Skin epidermis (tissue), 12 donors: ENCODE measurements around the gene EYA4.
A peak's percentile ranks its signal among the peaks of the same experiment; 100 is the strongest.

Experiments used
- H3K27ac ChIP-seq, 21 experiments: fragments of 200-600 bp; sonication (generic) in 11 of 21; one replicate each; pipeline ENCODE4 v1.5.0; 2020; ENCODE audit warnings: mild to moderate bottlenecking in 3 of 21, inconsistent platforms in 2 of 21, moderate library complexity in 2 of 21
- H3K4me3 ChIP-seq, 7 experiments: fragments of 200-600 bp; sonication (generic) in 2 of 7; one replicate each; pipeline ENCODE4 v1.5.0; 2020; ENCODE audit warnings: inconsistent platforms in 2 of 7, mild to moderate bottlenecking in 2 of 7, moderate library complexity in 1 of 7

The EYA4 gene

DNA sequence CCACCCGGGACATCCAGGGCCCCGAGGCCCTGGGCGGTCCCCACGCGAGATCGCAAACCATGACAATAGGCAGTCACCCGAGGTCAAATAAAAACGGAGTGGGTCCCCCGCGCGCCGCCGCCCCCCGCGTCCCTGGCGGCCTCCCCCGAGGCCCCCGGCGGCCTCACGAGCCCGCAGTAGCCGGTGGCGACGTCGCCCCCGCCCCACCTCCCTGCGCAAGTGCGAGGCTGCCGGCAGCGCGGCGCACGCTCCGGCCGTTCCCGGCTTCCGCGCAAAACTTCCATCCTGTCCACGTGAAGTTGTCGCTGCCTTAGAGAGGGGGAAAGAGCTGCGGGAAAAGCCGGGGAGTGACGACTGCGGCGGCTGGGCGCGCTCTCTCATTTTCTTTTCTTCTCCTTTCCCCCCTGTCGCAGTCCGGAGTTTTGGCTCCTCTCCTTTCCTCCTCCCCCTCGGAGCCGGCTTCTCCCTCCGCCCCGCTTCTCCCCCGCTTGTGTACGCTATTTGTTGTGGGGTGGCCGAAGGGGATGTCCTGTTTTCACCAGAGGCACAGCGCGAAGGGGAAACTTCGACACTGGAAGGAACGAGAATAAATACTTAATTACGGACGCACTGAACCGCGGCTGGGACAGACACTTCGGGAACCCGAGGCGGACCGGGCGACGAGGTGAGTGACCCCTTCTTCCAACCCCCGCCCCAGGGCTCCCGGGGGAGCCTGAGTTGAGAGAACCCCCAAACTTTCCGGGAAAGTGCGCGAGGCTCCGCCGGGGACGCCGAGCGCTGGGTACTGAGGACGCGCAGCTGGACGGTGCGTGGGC is at the start of gene EYA4:
TSS of gene EYA4 (plus strand) at position 272 of the 815 bp plus-strand sequence. CDS start 33,424 bp downstream, outside the sequence.
- H3K27ac ChIP-seq: peak within 1 kb of the TSS in 2 of 21 experiments; percentile 29 to 33
- H3K4me3 ChIP-seq: peak within 1 kb of the TSS in 6 of 7 experiments; percentile 21 to 37 (median 24)

DNA sequence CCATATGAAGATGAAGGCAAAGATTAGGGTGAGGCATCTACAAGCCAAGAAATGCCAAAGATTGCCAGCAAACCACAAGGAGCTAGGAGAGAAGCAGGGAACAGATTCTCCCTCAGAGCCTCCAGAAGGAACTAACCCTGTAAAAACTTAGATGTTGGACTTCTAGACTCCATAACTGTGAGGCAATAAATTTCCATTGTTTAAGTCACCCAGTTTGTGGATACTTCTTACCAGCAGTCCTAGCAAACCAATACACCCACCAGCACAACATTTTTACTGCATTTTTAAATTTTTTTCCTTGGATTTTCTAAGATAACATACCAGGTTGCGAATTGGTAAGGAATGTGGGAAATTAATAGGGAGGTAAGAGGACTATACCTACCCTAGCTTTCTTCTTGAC is 47.8 kb upstream of the EYA4 start:
- Histone ChIP-seq H3K4me3 (no peak overlapping the region), H3K27ac (no peak overlapping the region)

- no peak overlapping the region for H3K4me3 ChIP-seq
Measured at GRCh38 chr6:133198725-133199124, 42.4 kb upstream of the EYA4 start.

DNA sequence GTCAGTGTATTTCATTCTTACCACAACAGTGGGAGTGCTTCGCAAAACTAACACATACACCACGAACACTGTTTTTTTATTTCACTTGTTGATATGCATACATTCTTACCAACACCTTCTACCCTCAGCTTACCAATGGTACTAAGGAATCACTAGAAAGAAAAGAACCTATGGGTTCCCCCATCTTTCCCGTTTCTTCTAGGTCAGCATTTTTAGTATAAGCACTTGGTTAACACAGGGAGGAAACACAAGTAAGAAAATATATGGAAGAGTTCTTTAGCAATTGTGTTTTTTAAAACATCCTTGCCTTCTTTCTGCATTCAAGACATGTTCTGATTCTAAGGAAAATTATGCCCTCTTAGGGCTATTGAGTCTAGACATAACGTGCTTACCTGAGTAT is 39.9 kb upstream of the EYA4 start:
- no peak overlapping the region for H3K4me3 ChIP-seq
- H3K27ac ChIP-seq: no peak overlapping the region

More at GRCh38 chr6:133198725-133199124, 42.4 kb upstream of the EYA4 start:
- H3K27ac ChIP-seq: no peak overlapping the region

- Histone ChIP-seq H3K27ac (no peak overlapping the region), H3K4me3 (no peak overlapping the region)
Measured at GRCh38 chr6:133202610-133203343, 38.4 kb upstream of the EYA4 start.

DNA sequence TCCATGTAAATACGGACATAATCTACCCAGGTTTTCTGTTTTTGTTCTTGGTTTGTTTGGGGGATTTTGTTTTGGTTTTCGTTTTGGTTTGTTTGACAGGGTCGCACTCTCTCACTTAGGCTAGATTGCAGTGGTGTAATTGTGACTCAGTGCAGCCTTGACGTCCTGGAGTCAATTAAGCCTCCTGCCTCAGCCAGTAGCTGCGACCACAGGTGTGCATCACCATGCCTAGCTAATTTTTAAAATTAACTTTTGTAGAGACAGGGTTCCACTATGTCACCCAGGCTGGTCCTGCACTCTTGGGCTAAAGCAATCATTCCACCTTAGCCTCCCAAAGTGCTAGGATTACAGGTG is 37.8 kb upstream of the EYA4 start:
- no peak overlapping the region for H3K27ac ChIP-seq
- H3K4me3 ChIP-seq: no peak overlapping the region

DNA sequence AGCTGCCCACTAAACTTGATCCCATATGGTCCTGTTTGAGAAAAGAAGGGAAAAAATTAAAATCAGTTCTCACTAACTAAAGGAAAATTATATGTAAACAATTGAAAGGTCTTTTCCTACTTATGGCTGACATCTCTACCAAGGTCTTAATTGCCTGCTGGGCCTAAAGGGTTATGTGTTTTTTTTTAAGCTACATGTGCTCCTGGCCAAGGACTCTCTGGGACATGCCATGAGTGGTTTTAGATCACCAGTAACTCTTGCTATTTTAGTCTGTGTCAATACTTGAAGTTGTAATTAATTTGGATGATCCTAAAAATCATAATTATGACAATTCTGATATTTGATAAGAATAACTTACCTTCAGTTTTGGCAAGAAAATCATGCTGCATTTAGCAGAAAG is 35.9 kb upstream of the EYA4 start:
- Histone ChIP-seq H3K4me3 (no peak overlapping the region), H3K27ac (no peak overlapping the region)

GRCh38 chr6:133206942-133207341 is 34.2 kb upstream of the EYA4 start:
- Histone ChIP-seq H3K4me3 (no peak overlapping the region), H3K27ac (no peak overlapping the region)

- H3K27ac ChIP-seq: no peak overlapping the region
Measured at GRCh38 chr6:133207754-133208153, 33.4 kb upstream of the EYA4 start.

DNA sequence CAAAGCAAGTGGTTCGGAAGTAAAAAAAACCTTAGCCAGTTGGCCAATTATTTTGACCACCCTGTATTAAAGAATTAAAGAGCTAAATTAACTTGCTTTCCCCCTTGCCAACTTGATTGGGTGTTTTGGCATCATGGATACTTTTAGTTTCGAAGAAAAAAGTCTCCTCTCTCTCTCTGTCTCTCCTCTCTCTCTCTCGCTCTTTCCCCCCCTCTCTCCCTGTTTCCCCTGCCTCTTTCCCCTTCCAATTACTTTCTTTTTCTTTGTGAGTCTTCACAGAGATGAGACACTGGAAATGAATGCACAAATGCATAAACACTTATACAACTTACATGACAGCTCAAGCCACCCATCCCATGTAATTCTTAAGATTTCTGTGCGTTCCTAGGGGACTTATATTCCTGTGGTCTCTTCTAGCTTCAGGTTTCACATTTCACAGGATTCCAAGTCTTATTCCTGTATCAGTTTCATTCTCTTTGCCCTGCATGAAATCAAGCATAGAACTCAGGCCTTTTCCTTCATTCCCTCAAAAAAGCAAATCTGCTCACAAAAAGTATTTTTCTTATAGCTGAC is 32.9 kb upstream of the EYA4 start:
- H3K27ac ChIP-seq: no peak overlapping the region

More at GRCh38 chr6:133207754-133208153, 33.4 kb upstream of the EYA4 start:
- no peak overlapping the region for H3K4me3 ChIP-seq

GRCh38 chr6:133214267-133214666 is 26.9 kb upstream of the EYA4 start:
- no peak overlapping the region for H3K27ac ChIP-seq
- H3K4me3 ChIP-seq: no peak overlapping the region

More for the DNA sequence above, 32.9 kb upstream of the EYA4 start:
- H3K4me3 ChIP-seq: no peak overlapping the region

DNA sequence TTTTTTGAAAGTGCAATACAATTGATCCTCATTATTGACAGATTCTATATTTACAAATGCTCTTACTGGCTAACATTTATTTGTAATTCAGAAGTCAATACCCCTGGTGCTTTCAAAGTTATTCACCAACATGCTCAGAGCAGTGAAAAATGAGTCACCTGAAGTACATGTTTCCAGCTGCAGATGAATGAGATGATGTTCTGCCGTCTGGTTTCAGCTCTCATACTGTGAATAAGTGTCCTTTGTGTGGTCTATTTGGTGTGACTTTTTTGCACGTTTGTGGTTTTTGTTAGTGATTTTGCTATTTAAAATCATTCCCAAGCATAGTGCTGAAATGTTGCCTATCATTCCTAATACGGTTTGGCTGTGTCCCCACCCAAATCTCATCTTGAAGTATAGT is 22.3 kb upstream of the EYA4 start:
- no peak overlapping the region for H3K27ac ChIP-seq
- H3K4me3 ChIP-seq: no peak overlapping the region

- H3K4me3 ChIP-seq: no peak overlapping the region
- no peak overlapping the region for H3K27ac ChIP-seq
Measured at GRCh38 chr6:133223452-133224029, 17.6 kb upstream of the EYA4 start.

GRCh38 chr6:133225560-133225959 is 15.6 kb upstream of the EYA4 start:
- no peak overlapping the region for H3K4me3 ChIP-seq
- H3K27ac ChIP-seq: no peak overlapping the region

DNA sequence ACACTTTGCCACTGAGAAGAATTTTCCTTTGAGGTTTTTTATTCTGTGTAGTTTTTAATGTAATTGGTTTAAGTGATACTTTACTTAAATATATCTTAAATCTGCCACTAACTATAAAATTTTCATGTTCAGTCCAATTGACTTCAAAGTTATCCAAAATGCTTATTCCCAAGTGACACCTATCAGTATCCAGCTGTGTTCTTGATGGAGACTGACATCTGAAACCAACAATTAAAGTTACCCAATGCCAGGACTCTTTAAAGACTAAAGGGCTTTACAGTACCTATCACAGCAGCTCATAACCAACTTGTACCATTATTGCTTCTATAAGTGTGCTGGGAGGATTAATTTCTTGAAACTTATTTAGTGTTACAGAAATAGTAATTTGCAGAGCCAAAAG is 13.8 kb upstream of the EYA4 start:
- H3K4me3 ChIP-seq: no peak overlapping the region
- no peak overlapping the region for H3K27ac ChIP-seq

DNA sequence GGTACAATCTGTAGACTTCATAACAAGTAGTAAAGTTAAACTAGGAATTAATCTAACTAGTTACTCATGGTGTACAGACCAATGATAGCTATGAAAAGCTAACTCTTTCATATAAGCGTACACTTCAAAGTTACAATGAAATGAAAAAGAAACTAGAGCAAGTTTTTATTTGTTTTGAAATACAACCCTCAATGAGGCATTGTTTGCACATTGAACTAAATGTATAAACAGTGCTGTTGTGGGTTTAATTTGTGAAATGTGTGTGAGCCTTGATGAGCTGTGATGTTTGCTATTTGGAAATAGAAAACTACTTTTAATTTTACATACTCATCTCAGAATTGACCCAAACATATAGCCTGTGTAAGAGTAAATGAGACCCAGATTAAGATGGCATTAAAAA is 11.1 kb upstream of the EYA4 start:
- H3K27ac ChIP-seq: no peak overlapping the region

GRCh38 chr6:133235221-133235620 is 5.9 kb upstream of the EYA4 start:
- Histone ChIP-seq H3K4me3 (no peak overlapping the region), H3K27ac (no peak overlapping the region)

More for the DNA sequence above, 11.1 kb upstream of the EYA4 start:
- H3K4me3 ChIP-seq: no peak overlapping the region

- Histone ChIP-seq H3K27ac (no peak overlapping the region), H3K4me3 (no peak overlapping the region)
Measured at GRCh38 chr6:133236932-133237331, 4.2 kb upstream of the EYA4 start.

GRCh38 chr6:133240511-133241085 is 559 bp upstream of the EYA4 start:
- H3K4me3 ChIP-seq: peak overlapping the region in 6 of 7 experiments; percentile 21 to 37 (median 24)
- H3K27ac ChIP-seq: peak overlapping the region in 1 of 21 experiments; percentile 33
